Epithelial cell of proximal tubule (primary cell): ENCODE results near the gene GJC1. TPM values are rescaled to one million over a fixed set of nuclear protein-coding genes. Genes with fewer than 3 reads are reported as not detected.
A peak's percentile ranks its signal among the peaks of the same experiment; 100 is the strongest.

Experiments used
- DNase-seq: peaks from one replicate; pipeline ENCODE4 v3.0.0-alpha.2; 2011; ENCODE audit warnings: low read depth
- H3K4me3 ChIP-seq: 2 replicates; pipeline ENCODE4 v1.5.1; 2011; ENCODE audit warnings: low read depth, mild to moderate bottlenecking, low read length
- CTCF ChIP-seq: conservative IDR thresholded peaks from 2 replicates; pipeline ENCODE4 v1.5.1; 2012; ENCODE audit warnings: low read depth, mild to moderate bottlenecking, low read length
- total RNA-seq: library from RNA; depleted of rRNA; stranded (reverse); fragments of >200 nt; gene quantifications from 2 replicates; pipeline ENCODE4 v1.2.3, GENCODE V29; 2015

GJC1 gene
- total RNA-seq, 1 donor from 2014 or later, result 42.4 TPM

- no peak overlapping the region for H3K4me3 ChIP-seq
- no peak for DNase-seq
- TF ChIP-seq CTCF, result no peak
Measured at GRCh38 chr17:44871556-44871955, 41.5 kb upstream of the GJC1 start.

GRCh38 chr17:44867841-44868240, 37.8 kb upstream of the GJC1 start:
- no peak overlapping the region for H3K4me3 ChIP-seq
- DNase-seq, result no peak
- no peak for TF ChIP-seq CTCF

- DNase-seq, result no peak
- H3K4me3 ChIP-seq, result no peak overlapping the region
- TF ChIP-seq CTCF, result no peak
Measured at GRCh38 chr17:44865931-44866330, 35.8 kb upstream of the GJC1 start.

- TF ChIP-seq CTCF, result peak; percentile 92
- DNase-seq, result peak; percentile 18
- no peak overlapping the region for H3K4me3 ChIP-seq
Measured at GRCh38 chr17:44865231-44865660, 35.2 kb upstream of the GJC1 start.

GRCh38 chr17:44864831-44865230, 34.7 kb upstream of the GJC1 start:
- TF ChIP-seq CTCF, result no peak

GRCh38 chr17:44863061-44863918, 33.2 kb upstream of the GJC1 start:
- DNase-seq, result no peak
- H3K4me3 ChIP-seq, result no peak overlapping the region
- TF ChIP-seq CTCF, result no peak

More at GRCh38 chr17:44864831-44865230, 34.7 kb upstream of the GJC1 start:
- DNase-seq, result no peak
- no peak overlapping the region for H3K4me3 ChIP-seq
